HG03135 (cell line): Measurements from ENCODE around the gene FXYD6.

Experiments used
- ATAC-seq: cut with Tn5 transposase; IDR thresholded peaks from one replicate; pipeline ENCODE4 v1.9.1; 2021; ENCODE audit warnings: mild to moderate bottlenecking, moderate library complexity; ENCODE audit not compliant: unreplicated experiment

Gene FXYD6

DNA sequence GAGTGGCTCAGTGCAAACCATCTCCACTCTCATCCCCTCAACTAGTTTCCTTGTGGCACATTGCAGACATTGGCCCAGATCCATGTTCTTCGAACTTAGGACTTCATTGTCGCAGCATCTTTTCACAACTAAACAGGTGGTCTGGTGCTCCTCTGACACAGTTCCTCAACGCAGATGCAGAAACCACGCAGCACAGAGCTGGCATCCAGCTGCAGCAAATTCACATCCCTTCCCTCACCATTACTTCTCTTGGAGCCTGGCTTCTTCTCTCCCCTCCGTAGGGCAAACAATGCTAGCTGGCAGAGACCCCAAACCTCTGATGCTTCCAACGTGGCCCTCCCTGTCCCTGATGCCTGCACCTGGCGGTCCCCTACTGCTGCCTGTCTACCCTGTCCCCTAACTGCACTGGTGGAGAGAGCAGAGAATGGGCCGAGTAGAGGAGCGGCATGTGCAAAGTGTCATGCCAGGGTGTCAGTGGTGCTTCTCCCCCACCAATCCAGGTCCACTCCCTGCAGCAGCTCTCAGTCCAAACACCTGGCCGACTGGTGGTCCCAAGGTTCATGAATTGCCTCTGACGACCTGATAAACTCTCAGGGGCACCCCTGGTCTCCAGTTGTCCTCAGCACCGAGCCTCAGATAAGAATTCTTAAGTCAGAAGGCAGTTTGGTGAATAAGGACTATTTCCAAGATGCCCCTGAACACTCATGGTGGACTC is 34.6 kb upstream of the FXYD6 start:
- no peak for ATAC-seq

DNA sequence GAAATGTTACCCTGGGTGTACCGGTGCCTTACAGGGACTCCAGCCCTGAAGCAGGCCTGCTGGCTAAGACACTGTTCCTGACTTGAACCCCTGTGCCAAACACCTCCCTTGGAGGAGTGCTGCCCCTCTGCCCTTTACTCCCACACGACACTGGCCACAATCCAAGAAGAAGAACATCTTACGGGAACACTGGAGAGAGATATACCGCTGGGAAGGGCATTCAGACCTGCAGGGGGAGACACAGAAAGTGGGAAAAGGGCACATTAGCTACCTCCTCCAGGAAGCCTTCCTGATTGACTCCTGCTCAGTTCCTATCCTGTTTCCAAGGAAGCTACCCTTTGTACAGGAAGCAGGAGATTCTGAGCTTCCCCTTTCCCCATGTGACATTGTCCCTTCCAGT is 34.1 kb upstream of the FXYD6 start:
- no peak for ATAC-seq

DNA sequence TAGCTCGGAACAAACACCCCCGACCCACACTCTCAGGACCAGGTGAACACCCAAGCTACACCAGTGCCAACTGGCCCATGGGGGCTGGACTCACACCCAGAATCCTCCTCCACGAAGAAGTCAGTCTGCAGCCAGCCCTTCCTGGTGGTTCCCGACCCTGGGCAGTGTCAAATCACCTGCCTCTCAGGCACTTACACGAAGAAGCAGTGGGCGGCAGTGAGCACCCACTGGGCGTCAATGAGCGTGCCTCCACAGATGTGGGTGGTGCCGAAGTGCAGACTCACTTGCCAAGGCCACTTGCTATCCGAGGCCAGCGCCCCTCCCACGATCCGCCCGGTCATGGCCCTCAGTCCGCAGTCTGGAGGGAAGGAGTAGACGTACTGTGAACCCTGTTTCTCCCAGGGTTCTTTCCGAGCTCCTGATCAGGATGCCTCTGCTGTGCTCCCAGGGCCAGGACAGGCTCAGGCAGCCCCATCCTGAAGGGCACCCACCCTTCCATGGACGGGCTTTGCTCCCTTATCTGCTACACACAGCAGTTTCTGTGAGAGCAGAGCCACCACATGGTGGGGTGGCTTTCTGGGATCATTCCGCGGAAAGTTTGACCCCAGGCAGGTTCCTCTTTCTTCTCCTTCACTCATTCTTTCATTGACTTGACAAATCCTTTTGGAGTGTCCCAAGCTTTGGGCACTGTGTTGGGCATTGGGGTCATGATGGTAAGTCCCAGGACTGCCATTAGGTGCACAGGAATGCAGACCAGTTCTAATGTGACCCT is 33.3 kb upstream of the FXYD6 start:
- ATAC-seq, result no peak

DNA sequence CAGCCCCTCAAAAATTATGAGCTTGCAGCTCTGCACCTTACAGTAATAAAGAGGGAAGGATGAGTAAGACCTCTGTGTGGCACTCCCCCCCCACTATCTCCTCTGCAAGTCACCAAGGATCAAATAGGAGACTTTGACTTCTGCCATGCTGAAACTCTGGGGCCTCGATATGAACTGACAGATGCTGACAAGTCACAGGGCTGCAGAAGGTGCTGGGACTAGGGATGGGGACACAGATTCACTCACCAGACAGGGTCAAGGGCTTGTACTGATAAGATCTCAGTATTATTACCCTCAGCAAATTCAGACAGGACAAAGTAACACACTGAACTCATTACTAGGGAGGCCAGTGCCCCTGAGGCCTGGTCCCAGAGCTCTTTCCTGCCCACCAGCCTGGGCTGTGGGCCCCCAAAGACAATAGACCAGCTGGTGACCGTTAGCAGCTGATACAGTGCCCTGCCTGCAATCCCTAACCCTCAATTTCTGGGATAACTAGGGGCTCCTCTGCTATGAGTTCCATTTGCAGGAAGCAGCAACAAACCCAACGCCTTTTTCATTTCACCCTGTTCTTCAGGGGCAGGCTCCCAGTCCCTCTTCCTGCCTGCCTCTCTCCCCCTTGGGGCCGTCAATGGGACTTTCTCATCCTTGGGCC is 32.6 kb upstream of the FXYD6 start:
- ATAC-seq, result no peak

DNA sequence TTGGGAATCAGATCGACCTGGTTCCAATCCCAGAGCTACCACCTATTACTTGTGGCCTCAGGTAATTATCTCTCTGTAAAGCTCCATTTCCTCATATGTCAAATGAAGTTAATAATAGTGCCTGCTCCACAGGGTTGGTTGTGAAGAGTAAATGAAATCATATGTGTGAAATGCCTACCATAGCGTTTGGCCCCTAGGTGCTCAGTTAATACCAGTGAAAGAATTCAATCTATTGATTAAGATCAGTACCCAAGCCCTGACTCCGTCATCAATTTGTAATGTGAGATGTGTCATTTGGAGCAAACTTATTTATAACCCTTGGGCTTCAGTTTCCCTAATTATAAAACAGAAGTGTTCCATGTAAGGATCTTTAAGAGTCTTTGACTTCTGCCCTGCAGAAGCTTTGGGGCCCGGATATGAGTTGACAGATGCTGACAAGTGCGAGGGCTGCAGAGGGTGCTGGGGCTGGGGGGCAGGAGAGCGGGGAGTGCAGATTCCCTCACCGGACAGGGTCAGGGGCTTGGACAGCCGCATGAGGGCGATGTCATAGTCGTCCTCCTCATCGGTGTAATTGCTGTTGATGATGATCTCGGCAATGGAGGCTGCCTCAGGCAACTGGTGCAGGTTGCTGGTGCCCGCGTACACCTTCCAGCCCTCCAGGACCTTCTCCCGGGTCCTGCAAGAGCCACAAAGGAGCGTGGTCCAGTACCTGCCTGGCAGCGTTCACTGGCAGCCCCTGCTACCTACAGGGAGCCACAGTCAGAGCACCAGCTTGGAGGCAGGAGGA is 31.8 kb upstream of the FXYD6 start:
- ATAC-seq, result no peak

DNA sequence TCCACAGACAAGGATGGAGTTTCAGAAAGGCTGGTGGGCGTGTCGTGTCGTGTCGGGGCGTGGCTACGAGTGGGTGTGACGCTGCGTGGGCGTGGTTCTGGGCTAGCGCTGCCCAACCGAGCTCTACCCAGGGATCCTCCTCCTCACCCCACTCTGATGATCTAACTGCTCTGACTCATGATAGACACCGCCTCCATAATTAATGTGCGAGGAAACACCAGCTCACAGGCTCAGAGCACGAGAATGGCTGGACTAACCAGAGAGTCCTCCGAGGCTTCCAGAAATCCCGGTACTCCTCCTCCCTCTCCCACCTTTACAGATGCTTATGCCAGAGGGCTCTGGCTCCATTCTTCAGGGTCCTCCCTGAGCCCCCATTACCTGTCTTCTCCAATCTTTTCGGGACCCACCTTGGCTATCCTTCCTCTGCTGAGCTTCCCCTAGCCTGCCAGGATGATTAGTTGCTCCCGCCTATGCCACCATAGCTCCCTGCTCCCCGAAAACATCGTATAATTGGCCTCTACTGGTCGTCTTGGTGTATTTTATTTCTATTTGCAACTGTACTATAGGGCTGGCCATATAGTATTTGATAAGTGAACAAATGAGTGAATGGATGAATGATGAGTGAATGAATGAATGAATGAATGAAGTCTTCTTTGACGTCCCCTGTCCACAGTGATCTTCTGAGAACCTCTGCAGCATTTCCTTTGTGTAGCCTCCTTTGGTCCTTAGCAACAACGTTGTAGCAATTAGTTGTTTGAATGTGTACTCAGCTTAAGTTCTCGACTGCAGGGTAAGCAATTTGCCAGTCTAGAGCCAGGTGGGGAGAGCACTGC is 31.0 kb upstream of the FXYD6 start:
- no peak for ATAC-seq

DNA sequence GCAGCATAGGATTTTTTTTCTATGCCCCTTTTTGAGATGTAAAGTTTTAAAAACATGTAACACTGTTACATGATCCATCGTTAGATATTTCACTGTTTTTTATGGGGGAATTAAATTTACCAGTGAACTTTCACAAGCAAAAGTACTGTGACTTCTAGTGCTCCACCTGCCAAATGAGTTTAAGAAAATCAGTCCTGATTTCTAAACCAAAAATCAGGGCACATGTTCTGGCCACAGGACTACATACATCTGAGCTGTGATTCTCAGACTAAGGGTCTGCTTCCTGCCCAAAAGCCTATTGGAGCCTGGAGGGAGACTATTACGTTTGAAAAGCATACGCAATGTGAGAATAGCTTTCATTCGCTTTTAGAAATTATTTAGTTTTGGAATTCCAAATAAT is 30.3 kb upstream of the FXYD6 start:
- no peak for ATAC-seq

DNA sequence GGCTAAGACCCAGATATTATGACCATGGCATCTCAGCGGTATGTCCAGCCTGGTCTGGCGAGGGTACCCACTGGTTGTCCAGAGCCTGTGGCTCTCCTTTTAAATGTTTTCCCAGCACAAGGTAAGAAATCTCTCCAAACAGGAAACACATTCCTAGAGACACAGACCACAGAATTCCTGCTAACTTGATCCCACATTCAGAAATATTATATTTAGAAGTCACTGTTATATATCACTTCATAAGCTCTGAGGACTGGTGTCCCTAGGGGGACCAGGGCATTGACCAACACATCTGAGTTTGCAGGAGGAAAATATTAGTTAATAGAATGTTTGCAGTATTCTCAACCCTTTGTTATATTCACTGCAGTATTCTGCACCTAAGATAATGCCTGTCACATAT is 29.7 kb upstream of the FXYD6 start:
- ATAC-seq, result no peak

DNA sequence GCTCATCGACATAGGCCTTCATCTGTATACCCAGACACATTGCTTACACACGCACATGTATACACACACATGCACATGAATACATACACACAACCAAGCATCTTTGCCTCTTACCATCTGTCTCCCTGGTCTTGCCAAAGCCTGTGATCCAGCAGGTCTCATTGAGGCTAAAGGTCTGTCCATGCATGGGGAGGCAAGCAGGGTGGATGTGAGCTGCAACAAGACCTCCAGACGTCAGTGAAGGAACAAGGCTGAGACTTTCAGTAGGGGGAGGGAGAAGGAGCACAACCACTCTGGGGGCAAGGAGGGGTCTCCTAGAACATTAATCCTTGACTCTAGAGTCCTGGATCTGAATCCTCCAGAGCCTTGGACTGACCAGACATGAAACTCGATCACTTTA is 29.1 kb upstream of the FXYD6 start:
- no peak for ATAC-seq

DNA sequence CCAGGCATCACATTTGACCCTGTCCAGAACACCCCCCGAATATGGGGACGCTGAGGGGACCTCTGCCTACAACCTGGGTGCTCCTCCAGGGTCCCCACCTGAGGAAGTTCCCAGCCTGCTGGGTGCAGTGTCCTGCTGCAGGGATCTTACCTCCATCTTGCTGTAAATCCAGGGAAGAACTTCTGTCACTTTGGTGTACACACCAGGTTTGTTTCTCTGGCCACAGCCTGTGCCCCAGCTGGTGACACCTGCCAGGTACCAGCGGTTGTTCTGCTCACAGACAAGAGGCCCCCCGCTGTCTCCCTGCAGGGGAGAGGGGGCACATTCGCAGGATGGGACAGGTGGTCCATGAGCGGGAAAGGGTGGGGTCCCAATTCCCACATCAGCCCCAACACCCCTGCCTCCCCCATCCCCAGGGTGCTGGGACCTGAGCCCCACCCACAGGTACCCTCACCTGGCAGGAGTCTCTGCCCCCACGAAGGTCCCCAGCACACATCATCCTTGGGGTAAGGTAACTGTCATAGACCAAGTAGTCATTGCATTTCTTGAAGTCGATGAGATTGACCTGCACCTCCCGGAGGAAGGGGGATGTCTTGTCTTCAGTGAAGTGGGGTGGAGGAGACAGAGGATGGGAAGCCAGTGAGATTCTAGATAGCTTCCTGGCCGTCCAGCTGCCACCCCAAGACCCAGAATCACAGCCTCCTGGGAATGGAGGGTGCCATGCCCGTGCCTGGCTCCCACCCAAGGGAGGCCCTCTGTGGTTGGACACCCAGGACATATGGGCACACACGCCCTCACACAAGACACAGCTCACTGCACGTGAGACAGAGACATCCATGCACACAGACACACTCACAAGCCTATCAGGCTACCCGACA is 27.3 kb upstream of the FXYD6 start:
- no peak for ATAC-seq

DNA sequence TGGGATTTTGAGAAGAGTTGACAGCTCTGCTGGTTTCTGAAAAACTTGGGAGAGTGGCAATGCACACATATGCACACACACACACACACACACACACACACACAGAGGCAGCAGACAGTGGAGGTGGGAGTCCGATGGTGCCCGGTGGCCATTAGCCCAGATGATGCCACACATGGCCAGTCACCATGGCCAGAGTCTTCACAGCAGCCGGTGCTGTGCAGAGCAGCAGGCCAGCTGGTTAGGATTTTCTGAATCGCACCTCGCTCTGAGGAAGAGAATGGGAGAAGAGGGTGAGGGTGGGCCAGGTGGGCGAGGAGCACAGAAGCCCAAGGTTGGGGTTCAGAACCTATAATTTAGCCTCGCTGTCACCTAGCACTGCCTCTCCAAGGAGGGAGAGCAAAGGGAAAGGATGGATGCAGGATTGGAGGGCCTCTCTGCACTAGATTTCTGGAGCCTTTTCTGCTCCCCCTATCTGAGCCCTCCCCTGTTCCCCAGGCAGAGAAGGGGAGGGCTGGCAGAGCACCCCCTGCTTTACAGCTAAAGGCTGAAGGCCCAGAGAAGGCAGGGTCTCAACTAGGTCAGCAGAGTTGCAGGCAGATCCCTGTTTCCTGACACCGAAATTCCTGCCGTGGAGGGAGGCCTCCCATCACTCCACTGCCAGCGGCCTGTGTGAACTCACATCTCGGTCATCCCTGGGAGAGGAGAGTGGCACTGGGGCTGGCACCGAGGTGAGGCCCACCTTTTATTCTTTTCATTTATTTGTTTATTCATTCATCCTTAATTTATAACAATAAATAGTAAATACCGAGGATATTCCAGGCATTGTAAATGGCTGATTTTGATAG is 25.8 kb upstream of the FXYD6 start:
- no peak for ATAC-seq

DNA sequence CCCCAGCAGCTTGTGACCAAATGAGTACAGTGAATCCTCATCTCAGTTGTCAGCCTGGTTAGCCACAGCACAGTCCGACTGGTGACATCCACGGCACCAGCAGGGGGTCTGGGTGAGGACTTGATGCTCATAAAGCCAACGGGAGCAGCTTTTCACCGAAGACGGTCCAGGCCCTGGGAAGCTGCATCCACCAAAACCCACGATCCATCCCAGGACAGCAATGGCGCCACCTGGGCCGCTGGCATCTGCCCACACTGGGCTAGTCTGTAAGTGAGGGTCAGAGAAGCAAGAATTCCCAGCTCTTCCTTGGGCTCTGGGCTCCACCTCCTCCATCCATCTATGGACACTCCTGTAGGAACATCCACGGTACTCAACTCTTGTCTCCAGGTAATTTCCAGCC is 25.1 kb upstream of the FXYD6 start:
- ATAC-seq, result no peak

DNA sequence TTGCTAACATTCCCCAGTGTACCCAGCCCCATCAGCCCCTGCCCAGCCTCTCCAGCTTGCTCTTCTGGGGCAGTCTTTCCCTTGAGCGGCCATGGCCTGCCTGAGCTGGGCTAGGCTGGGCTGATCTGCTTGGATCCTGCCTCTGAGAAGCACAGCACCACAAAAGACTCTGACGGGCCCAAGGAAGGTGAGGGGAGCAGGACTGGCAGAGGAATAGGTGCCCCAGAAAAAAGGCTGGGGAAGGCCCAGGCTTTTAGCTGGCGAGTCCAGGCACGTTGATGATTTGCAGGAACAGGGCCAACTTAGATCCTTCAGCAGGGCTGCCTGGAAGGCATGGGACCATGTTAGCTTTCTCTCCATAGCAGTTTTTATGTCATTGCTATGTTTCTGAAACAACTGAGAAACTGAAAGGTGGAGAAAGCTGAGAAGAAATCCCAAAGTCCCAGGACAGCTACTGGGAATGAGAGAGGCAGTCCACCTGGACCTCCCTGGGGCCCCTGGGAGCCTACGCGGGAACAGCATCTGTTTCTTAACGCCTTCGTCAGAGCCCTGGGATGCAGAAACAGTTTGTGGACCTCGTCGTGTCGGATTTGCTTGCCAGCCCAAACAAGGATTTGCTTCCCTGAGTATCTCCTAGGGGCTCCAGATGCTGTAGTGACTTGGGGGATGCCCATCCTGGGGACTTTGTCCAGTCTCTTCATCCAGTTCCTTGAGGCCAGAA is 24.4 kb upstream of the FXYD6 start:
- ATAC-seq, result no peak

DNA sequence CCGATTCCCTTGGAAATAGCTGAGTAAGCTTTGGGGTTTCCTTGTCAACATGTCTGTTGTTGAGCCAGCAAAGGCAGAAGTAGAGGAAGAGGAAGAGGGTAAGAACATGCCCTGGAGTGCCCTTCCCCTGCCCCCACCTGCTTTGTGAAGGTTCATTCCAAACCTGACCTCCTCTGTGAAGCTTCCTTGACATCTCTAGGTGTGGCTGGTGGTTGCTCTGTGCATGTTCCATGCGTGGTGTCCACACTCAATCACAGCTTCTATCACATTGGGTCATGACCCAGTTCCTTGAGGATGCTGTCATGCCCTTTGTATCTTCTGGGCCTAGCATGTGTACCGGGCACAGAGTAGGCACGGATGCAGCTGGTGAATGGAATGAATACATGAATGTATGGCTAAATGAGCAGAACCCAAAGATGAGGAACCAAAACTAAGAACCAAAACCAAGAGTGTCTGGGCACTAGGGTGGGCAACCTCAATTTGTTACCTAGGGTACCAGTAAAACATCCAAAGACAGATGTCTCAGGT is 23.7 kb upstream of the FXYD6 start:
- ATAC-seq, result peak; percentile 75

DNA sequence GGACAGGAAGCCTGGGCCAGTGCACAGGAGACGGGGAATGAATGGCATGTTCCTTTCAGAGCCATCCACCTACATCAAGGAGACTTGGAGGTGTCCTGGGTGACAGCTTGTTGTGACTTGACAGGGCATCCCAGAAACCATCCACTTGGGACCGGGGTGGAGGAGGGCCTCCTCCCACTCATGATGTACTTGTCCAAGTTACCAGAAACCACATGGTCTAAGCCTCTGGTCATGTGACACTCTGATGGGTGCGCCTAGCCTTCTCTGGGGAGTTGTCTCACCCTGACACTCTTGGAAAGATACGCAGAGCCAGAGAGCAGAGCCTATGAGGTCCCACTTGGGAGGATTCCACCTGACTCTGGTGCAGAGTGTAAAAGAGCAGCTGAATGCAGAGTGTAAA is 21.6 kb upstream of the FXYD6 start:
- ATAC-seq, result no peak

DNA sequence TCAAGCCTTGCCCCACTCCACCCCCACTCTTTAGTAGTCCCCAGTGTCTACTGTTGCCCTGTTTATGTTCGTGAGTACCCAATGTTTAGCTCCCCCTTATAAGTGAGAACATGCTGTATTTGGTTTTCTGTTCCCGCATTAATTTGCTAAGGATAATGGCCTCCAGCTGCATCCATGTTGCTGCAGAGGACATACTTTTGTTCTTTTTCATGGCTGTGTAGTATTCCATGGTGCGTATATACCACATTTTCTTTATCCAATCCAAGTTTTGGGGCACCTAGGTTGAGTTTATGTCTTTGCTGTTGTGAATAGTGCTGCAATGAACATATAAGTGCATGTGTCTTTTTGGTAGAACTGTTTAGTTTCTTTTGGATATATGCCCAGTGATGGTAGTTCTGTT is 16.2 kb upstream of the FXYD6 start:
- no peak for ATAC-seq

DNA sequence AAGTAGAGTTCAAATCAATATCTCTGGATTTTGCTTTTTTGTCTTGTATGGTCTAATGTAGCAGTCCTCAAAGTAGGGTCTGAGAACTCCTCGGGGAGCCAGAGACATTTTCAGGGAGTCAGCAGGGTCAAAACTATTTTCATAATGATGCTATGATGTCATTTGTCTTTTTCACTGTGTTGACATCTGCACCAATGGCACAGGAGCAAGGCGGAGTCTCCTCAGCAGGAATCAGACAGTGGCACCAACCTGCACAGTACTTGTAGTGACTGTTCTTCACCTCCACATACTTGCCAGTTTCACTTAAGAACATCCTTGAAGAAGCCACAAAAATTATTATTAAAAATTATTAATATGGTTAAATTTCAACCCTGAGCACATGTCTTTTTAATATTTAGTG is 14.9 kb upstream of the FXYD6 start:
- no peak for ATAC-seq

DNA sequence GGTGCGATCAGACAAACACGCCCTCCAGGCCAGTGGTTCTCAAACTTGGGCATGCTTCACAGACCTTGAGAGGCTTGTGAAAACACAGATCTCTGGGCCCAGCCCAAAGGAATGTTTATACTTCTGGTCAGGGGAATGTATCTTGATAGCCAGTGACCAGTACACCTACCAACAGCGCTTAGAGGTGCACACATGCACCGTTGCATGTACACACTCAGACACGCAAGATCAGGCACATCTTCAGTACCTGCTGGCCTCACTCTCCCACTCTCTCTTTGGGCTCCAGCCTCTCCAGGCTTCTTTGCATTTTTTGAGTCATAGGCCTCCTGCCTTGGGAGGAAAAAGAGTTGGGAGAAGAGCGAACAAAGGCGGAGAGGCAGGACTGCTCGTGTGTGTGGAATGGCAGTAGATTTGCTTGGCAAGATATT is 11.7 kb upstream of the FXYD6 start:
- ATAC-seq, result no peak
